Panc1 (cell line): Measurements from ENCODE around the gene RABL6. TPM values are rescaled to one million over a fixed set of nuclear protein-coding genes. Genes with fewer than 3 reads are reported as not detected.

Source experiments
- ATAC-seq: fragments of 200-7000 bp; cut with Tn5 transposase; 2 replicates; pipeline ENCODE4 v1.9.1; 2020; ENCODE audit warnings: mild to moderate bottlenecking, moderate library complexity
- BruUV-seq: library from RNA; stranded (reverse); fragments of 400-500 nt; replicated peaks from 2 replicates; lab custom pipeline; 2021; lab: Mats Ljungman, UMichigan
- CTCF ChIA-PET: fragments of 300-600 bp; sonication (Branson Sonifier 250); formaldehyde crosslinking; loops from one replicate; lab custom pipeline; 2022; ENCODE audit warnings: antibody characterized with exemption; lab: Charles Lee
- POLR2A ChIA-PET: fragments of 300-600 bp; sonication (Branson Sonifier 250); formaldehyde crosslinking; loops from one replicate; lab custom pipeline; 2022; ENCODE audit warnings: antibody characterized with exemption; lab: Charles Lee
- DNase-seq: peaks from one replicate; pipeline ENCODE4 v3.0.0-alpha.2; 2010; ENCODE audit warnings: low read depth, low spot score
- H3K27ac ChIP-seq: 2 replicates; pipeline ENCODE4 v1.5.1; 2011; ENCODE audit warnings: mild to moderate bottlenecking, low read length, inconsistent platforms
- H3K27me3 ChIP-seq: fragments of 200-500 bp; sonication (Bioruptor generic); 2 replicates; pipeline ENCODE4 v1.6.0; 2014; ENCODE audit warnings: low read length, inconsistent platforms; ENCODE audit not compliant: control insufficient read depth, insufficient read depth
- H3K36me3 ChIP-seq: fragments of 200-500 bp; sonication (Bioruptor generic); 2 replicates; pipeline ENCODE4 v1.5.1; 2014; ENCODE audit warnings: inconsistent platforms, mild to moderate bottlenecking, low read length, moderate library complexity; ENCODE audit not compliant: control insufficient read depth, insufficient read depth
- H3K4me1 ChIP-seq: 2 replicates; pipeline ENCODE4 v1.5.1; 2011; ENCODE audit warnings: inconsistent platforms, mild to moderate bottlenecking, low read length, moderate library complexity; ENCODE audit not compliant: control insufficient read depth, insufficient read depth
- H3K4me3 ChIP-seq, 2 experiments: 2 replicates each; pipeline ENCODE4 v1.5.1; 2011 to 2012; ENCODE audit warnings: low read depth in 2 of 2, low read length in 2 of 2, mild to moderate bottlenecking in 2 of 2, inconsistent platforms in 1 of 2, moderate library complexity in 1 of 2
- H3K9me3 ChIP-seq: fragments of 200-500 bp; sonication (Bioruptor generic); 2 replicates; pipeline ENCODE4 v1.5.1; 2014; ENCODE audit warnings: low read depth, mild to moderate bottlenecking, inconsistent platforms, low read length, moderate library complexity; ENCODE audit not compliant: control insufficient read depth, insufficient read depth
- CTCF ChIP-seq: fragments of 450-650 bp; IDR thresholded peaks from 2 replicates; pipeline ENCODE4 v1.5.1; 2017; ENCODE audit warnings: mild to moderate bottlenecking
- POLR2AphosphoS5 ChIP-seq: IDR thresholded peaks from 2 replicates; pipeline ENCODE4 v1.6.1; 2012; ENCODE audit warnings: mild to moderate bottlenecking, low read depth, low read length, moderate library complexity
- SIN3A ChIP-seq: IDR thresholded peaks from 2 replicates; pipeline ENCODE4 v1.6.1; 2012; ENCODE audit warnings: low read depth, mild to moderate bottlenecking, low read length, moderate library complexity, borderline replicate concordance; ENCODE audit not compliant: insufficient read depth
- TCF7L2 ChIP-seq: IDR thresholded peaks from 2 replicates; pipeline ENCODE4 v1.6.1; 2011; ENCODE audit warnings: mild to moderate bottlenecking, low read depth, low read length, inconsistent platforms
- in situ Hi-C: cut with HindIII; loops from 2 replicates; pipeline ENCODE4 v1.10.0; 2016; ENCODE audit warnings: low sequenced_read_pairs, low pct_unique_long_range_greater_than_20kb
- intact Hi-C: fragments of 100-400 bp; cut with micrococcal nuclease; formaldehyde crosslinking; loops from one replicate; pipeline ENCODE4 v1.10.0; 2022; ENCODE audit not compliant: unreplicated experiment
- total RNA-seq: library from RNA; stranded (reverse); gene quantifications from one replicate; pipeline ENCODE4 v1.2.1, GENCODE V29; 2021; ENCODE audit not compliant: unreplicated experiment
- TF ChIP-seq, protein P1 (sequence below), 2 experiments: IDR thresholded peaks; 2 replicates each; pipeline ENCODE4 v1.6.1; 2011 to 2012; ENCODE audit warnings: low read depth in 2 of 2, control low read depth in 1 of 2, low read length in 1 of 2, mild to moderate bottlenecking in 1 of 2, moderate library complexity in 1 of 2; ENCODE audit not compliant: insufficient read depth in 1 of 2

RABL6 gene
- total RNA-seq, 1 experiment from 2014 or later, result 106 TPM

DNA sequence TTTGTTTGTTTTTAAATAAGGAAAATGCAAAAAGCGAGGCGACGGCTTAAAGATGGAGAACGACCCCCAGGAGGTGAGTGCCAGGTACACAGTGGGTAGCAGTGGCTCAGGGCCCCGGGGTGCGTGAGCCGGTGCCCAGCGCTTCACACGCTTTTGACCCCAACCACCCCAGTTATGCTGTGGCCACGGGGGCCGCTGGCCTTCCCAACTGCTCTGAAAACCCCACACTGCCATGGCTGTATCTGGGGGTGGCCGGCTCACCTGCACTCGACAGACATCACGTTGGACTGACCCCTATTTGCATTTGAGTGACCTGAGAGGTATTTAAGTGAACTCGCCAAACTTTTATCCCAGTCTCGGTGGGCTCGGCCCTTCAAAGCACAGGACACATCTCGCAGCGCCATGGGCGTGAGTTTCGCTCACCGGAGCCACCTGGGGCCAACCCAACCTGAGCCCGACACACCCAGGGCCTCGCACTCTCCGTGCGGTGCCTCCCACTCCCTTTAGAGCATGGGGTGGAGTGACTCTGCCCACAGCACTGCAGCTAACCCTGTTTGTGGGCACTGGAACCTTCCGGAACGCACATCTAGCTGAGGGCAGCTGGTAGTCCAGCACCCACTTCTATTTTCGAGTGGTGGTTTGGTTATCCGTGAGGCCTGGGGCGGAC is 20.9 kb downstream of the RABL6 start:
- Histone ChIP-seq H3K4me1 (no peaks in the 10 kb centered on the region), H3K27ac (no peak overlapping the region), H3K27me3 (no peaks in the 10 kb centered on the region), H3K9me3 (no peaks in the 10 kb centered on the region), H3K4me3 (no peak overlapping the region), H3K36me3 (no peaks in the 10 kb centered on the region; the same call in 1 of the 2 replicates)
- ATAC-seq (no peak), DNase-seq (no peak)
- TF ChIP-seq TCF7L2, result no peak
- ChIA-PET CTCF (no interaction called here), POLR2A (no interaction called here)
- BruUV-seq, result no TSS peak
- intact Hi-C loops, result no loop called here
- in situ Hi-C loops, result no loop called here

DNA sequence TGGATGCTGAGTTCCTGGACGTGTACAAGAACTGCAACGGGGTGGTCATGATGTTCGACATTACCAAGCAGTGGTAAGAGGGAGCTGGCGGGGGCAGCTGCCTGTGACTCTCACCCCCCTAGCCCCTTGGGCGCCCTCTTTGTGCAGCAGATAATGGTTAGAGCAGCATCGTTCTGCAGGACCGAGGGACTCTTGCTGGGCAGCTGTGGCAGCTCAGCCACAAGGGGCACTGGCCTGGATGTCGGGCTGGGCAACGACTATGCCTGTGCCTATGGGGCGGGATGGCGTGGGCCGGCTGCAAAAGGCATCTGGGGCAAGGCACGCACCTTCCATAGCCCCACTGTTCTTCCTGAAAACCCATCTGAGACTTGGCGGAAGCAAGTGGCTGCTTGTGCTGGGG is 21.7 kb downstream of the RABL6 start:
- DNase-seq (no peak), ATAC-seq (no peak)
- ChIA-PET POLR2A (no interaction called here), CTCF (no interaction called here)
- no peak for TF ChIP-seq CTCF
- TF ChIP-seq SIN3A, result no peak
- TF ChIP-seq POLR2AphosphoS5, result no peak
- no peak for TF ChIP-seq TCF7L2
- TF ChIP-seq, protein P1, sequence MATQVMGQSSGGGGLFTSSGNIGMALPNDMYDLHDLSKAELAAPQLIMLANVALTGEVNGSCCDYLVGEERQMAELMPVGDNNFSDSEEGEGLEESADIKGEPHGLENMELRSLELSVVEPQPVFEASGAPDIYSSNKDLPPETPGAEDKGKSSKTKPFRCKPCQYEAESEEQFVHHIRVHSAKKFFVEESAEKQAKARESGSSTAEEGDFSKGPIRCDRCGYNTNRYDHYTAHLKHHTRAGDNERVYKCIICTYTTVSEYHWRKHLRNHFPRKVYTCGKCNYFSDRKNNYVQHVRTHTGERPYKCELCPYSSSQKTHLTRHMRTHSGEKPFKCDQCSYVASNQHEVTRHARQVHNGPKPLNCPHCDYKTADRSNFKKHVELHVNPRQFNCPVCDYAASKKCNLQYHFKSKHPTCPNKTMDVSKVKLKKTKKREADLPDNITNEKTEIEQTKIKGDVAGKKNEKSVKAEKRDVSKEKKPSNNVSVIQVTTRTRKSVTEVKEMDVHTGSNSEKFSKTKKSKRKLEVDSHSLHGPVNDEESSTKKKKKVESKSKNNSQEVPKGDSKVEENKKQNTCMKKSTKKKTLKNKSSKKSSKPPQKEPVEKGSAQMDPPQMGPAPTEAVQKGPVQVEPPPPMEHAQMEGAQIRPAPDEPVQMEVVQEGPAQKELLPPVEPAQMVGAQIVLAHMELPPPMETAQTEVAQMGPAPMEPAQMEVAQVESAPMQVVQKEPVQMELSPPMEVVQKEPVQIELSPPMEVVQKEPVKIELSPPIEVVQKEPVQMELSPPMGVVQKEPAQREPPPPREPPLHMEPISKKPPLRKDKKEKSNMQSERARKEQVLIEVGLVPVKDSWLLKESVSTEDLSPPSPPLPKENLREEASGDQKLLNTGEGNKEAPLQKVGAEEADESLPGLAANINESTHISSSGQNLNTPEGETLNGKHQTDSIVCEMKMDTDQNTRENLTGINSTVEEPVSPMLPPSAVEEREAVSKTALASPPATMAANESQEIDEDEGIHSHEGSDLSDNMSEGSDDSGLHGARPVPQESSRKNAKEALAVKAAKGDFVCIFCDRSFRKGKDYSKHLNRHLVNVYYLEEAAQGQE (IDR thresholded peaks at IDR 0.05; ENCODE audit: insufficient read depth in 1 of 2, low read depth in 2 of 2, low read length in 1 of 2), result no peak
- BruUV-seq, result no TSS peak
- Histone ChIP-seq H3K27me3 (no peaks in the 10 kb centered on the region), H3K4me3 (no peak overlapping the region), H3K4me1 (no peaks in the 10 kb centered on the region), H3K9me3 (no peaks in the 10 kb centered on the region), H3K27ac (no peak overlapping the region), H3K36me3 (no peaks in the 10 kb centered on the region; the same call in 1 of the 2 replicates)
- intact Hi-C loops, result no loop called here
- in situ Hi-C loops, result no loop called here
